Aorta (tissue), 5 donors: ENCODE measurements around the gene BICC1. TPM values are rescaled to one million over a fixed set of nuclear protein-coding genes. Genes with fewer than 3 reads are reported as not detected.

ENCODE experiments used
- ATAC-seq: fragments of 200-7000 bp; cut with Tn5 transposase; one replicate; pipeline ENCODE4 v1.9.1; 2022; ENCODE audit warnings: moderate library complexity; ENCODE audit not compliant: low FRiP score
- DNase-seq, 2 donors: peaks; one replicate each; pipeline ENCODE4 v3.0.0-alpha.2; 2020
- H3K27ac ChIP-seq, 2 donors: one replicate each; pipeline ENCODE4 v1.5.1; 2013; ENCODE audit warnings: low read length in 2 of 2, mild to moderate bottlenecking in 2 of 2, moderate library complexity in 2 of 2, control low read depth in 1 of 2, inconsistent platforms in 1 of 2, low read depth in 1 of 2
- H3K27me3 ChIP-seq, 2 donors: one replicate each; pipeline ENCODE4 v1.6.1; 2013; ENCODE audit warnings: control low read depth in 1 of 2, low read length in 1 of 2, mild to moderate bottlenecking in 1 of 2, moderate library complexity in 1 of 2; ENCODE audit not compliant: insufficient read depth in 2 of 2, control insufficient read depth in 1 of 2
- H3K36me3 ChIP-seq, 2 donors: one replicate each; pipeline ENCODE4 v1.6.1; 2013; ENCODE audit warnings: control low read depth in 1 of 2, low read length in 1 of 2, mild to moderate bottlenecking in 1 of 2; ENCODE audit not compliant: insufficient read depth in 2 of 2, control insufficient read depth in 1 of 2
- H3K4me1 ChIP-seq, 2 donors: one replicate each; pipeline ENCODE4 v1.6.1; 2013; ENCODE audit warnings: low read length in 2 of 2, control low read depth in 1 of 2, mild to moderate bottlenecking in 1 of 2, moderate library complexity in 1 of 2; ENCODE audit not compliant: insufficient read depth in 2 of 2, control insufficient read depth in 1 of 2
- H3K4me3 ChIP-seq, 2 donors: one replicate each; pipeline ENCODE4 v1.5.1; 2013; ENCODE audit warnings: low read length in 2 of 2, control low read depth in 1 of 2, mild to moderate bottlenecking in 1 of 2
- H3K9me3 ChIP-seq: one replicate; pipeline ENCODE4 v1.6.1; 2013; ENCODE audit warnings: mild to moderate bottlenecking, low read length; ENCODE audit not compliant: control insufficient read depth
- WGBS, 2 donors: extraction: QIAGEN DNeasy Blood & Tissue Kit; methylation state at CpG; one replicate each; pipeline ENCODE4 v1.1.7; 2013; 5-methylcytosine and 5-hydroxymethylcytosine counted together
- intact Hi-C, 2 donors: fragments of 100-400 bp; cut with DNase I; formaldehyde crosslinking; loops; one replicate each; pipeline versions ENCODE4 v1.14.2 to v1.15.0; 2022
- polyA plus RNA-seq, 2 donors: library from polyadenylated mRNA; stranded (reverse); fragments of 200-250 nt; gene quantifications; one replicate each; pipeline ENCODE4 v1.2.3, GENCODE V29; 2013
- total RNA-seq, 2 donors: library from RNA; stranded (reverse); fragmentation: NEBNext Ultra II Directional; extraction: Animal tissue kit (Norgen Biotek cat#: 25700); gene quantifications; one replicate each; pipeline ENCODE4 v1.2.1, GENCODE V29; 2021
- donor health status: healthy with polysubstance abuse.
- donor health status: Bipolar disorder and iron deficiency.
- donor health status: DM: no; HTN: no; CAD: no.
- donor health status: DM: no; HTN: no; CAD: no.
- donor health status: DM: yes; HTN: yes; CAD: no.

The BICC1 gene
- total and polyA plus RNA-seq, 4 donors: 3.8 to 46.8 (median 13.9) TPM

DNA sequence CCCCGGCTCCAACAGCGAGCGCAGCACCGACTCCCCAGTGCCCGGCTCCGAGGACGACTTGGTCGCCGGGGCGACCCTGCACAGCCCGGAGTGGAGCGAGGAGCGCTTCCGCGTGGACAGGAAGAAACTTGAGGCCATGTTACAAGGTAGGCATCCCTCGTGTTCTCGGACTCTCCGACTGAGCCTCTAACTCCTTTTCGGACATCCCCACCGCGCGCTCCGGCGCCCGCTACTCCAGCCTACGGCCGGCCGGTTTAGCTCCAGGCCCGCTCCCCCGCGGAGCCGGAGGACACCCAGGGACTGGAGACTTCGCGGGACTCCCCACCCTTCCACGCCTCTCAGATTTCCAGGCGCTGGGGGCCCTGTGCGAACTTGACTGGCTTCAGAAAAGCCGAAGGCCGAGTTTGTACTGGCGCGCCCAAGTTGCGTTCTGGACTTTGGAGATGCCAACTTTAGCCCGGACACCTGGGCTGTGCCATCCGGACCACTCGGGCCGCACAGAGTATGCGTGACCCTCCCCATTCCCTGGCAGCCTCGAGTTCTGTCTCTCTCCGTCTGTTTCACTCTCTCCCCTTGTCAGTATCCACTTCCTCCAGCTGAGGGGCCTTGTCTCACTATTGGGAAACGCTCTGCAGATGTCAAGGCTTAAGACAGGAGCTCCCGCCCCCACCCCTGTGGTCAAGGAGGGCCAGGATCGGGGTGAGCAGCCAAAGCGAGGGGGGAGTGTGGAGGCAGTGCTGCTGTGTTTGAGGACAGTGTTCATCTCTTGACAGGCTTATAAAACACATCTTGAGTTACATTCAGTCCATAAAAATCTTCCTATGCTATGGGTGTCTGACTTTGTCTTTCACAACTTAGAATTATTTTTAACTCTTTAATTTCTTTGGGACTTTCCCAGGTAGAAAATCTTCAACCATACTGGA is 777 bp downstream of the BICC1 start:
- Histone ChIP-seq H3K4me3 (peak overlapping the region; percentile 88 to 96), H3K4me1 (peaks cover 0 to 5% of the 10 kb centered on the region in 2 donors), H3K36me3 (no peaks in the 10 kb centered on the region), H3K9me3 (no peaks in the 10 kb centered on the region), H3K27me3 (no peaks in the 10 kb centered on the region), H3K27ac (peak overlapping the region in 1 of 2 donors; percentile 20)
- intact Hi-C loops: loop anchor here in 1 of 2 donors (5.0 kb wide), 3 partner anchors 36 to 96 kb away; no protein-coding TSS in a partner anchor
- 0 to 1% methylated on average over 50 to 53 of the region's 53 CpGs for WGBS, 2 donors
- ATAC-seq (peak; percentile 71), DNase-seq (peak; percentile 56 to 83)

DNA sequence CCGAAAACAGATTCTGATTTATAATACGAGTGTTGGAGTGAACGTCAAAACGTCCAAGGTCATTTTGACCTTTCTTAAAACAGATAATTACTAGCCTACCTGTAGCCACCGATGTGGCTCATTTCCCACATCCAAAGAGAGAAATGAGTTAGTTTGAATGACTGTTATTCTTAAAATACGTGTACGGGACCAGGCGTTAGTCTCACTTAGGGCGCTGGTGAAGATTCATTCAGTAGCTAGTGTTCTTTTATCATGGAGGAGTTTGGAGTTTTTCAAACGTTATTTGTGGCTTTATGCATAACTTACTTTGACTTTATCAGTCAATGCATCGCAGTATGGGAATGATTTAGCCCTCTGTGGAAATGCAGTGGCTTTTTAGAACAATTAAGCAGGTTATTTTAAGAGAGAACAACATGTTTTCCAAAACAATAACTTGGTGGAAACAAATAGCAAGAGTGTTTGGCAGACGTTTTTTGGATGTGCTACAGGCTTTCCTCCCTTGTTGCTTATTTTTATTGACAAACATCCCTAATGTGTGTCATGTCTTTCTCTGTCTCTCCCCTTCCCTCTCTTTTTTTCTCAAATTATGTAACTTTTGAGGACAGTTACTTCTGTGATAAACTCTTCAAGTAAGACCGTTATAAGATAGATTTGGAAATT is 1.6 kb downstream of the BICC1 start:
- Histone ChIP-seq H3K36me3 (no peaks in the 10 kb centered on the region), H3K4me1 (peaks cover 0 to 5% of the 10 kb centered on the region in 2 donors), H3K4me3 (peak overlapping the region; percentile 88 to 96), H3K27ac (no peak overlapping the region), H3K27me3 (no peaks in the 10 kb centered on the region), H3K9me3 (no peaks in the 10 kb centered on the region)
- intact Hi-C loops: loop anchor here in 1 of 2 donors (5.0 kb wide), 3 partner anchors 37 to 97 kb away; no protein-coding TSS in a partner anchor
- ATAC-seq (no peak), DNase-seq (no peak)
- WGBS, 2 donors: 40 to 43% methylated on average over 13 of the region's 13 CpGs

DNA sequence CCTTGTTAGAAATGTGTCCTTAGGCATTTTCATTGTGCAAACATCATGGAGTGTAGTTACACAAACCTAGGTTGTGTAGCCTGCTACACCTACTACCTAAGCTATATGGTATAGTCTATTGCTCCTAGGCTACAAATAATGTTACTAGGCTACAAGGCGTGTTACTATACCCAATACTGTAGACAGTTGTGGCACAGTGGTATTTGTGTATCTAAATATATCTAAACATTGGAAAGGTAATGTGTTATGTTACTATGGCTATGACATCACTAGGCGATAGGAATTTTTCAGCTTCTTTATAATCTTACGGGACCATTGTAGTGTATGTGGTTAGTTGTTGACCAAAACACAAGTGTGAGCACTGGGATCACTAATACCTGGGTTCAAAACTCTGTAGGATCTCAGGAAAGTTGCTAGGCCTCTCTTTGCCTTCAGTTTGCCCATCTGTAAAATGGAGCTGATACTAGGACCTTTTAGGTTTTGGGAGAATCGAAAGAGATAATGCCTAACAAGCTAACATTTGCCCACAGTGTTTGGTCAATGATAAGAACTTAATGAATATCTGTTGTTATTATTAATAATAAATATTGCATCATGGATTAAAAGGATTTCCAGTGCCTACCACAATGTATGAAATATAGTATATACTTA is 2.7 kb downstream of the BICC1 start:
- Histone ChIP-seq H3K9me3 (no peaks in the 10 kb centered on the region), H3K4me1 (peaks cover 0 to 5% of the 10 kb centered on the region in 2 donors), H3K36me3 (no peaks in the 10 kb centered on the region), H3K27ac (no peak overlapping the region), H3K27me3 (no peaks in the 10 kb centered on the region), H3K4me3 (no peak overlapping the region)
- no peak for DNase-seq
- 96% methylated on average over 4 of the region's 4 CpGs for WGBS, 2 donors
- no peak for ATAC-seq
- intact Hi-C loops: no loop called here

DNA sequence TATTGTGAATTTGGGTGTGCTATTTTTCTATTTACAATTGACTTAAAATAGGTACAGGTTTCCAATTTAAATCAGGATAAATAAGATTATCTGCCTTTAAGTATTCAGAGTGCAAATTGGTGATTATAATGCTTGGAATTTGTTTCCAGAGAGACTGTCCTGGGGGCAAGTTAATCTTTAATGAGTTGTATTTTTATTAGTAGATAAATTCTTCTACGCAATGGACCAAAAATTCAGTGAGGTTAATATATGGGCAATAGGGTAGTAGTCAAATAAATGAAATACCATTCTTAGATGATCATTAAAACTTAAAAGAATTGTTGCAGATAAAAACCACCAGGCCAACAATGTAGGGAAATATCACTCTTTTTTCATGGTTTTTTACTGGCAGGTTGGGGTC is 3.4 kb downstream of the BICC1 start:
- DNase-seq (no peak), ATAC-seq (no peak)
- intact Hi-C loops: no loop called here
- Histone ChIP-seq H3K36me3 (no peaks in the 10 kb centered on the region), H3K4me3 (no peak overlapping the region), H3K27ac (no peak overlapping the region), H3K4me1 (peaks cover 0 to 5% of the 10 kb centered on the region in 2 donors), H3K9me3 (no peaks in the 10 kb centered on the region), H3K27me3 (no peaks in the 10 kb centered on the region)
- WGBS, 2 donors: 90 to 95% methylated on average over 1 of the region's 1 CpG

DNA sequence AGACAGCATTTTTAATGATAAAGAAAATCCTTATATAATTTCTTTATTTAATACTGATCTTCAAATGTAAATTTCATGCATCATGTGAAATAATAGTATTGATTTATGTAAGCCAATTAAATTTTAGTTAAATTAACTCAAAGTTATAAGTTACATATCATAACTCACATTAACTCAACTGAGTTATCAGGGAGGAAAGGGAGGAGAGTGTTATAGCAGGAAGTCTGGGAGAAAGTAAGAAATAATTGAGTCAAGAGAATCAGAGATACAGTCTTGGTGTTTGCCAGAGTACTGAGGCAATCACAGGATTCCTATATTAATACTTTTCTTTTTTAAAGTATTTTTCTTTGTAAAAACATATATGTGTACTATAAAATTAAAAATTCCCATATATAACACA is 4.0 kb downstream of the BICC1 start:
- Histone ChIP-seq H3K27ac (no peak overlapping the region), H3K27me3 (no peaks in the 10 kb centered on the region), H3K36me3 (no peaks in the 10 kb centered on the region), H3K4me1 (peaks cover 0 to 5% of the 10 kb centered on the region in 2 donors), H3K4me3 (no peak overlapping the region), H3K9me3 (no peaks in the 10 kb centered on the region)
- no peak for ATAC-seq
- DNase-seq: no peak
- intact Hi-C loops: no loop called here

DNA sequence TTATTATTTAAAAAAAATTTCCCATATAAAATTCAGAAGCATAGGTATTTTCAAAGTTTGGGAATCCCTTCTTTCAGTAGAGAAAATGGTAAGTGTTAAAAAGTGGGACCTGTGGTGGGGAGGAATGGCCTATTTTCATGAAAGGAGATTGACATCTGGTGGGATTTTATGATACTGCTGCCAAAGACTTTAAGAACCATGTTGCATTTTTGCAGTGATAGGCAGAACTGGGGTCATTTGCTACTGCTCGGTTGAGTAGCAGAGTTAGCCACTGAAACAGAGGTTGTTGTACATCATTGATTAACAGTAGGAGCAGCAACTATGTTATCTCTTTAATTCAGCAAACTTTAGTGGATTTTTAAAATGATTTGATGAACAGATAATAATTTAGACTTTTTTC is 4.4 kb downstream of the BICC1 start:
- Histone ChIP-seq H3K27me3 (no peaks in the 10 kb centered on the region), H3K27ac (no peak overlapping the region), H3K4me1 (peaks cover 0 to 5% of the 10 kb centered on the region in 2 donors), H3K36me3 (no peaks in the 10 kb centered on the region), H3K9me3 (no peaks in the 10 kb centered on the region), H3K4me3 (no peak overlapping the region)
- ATAC-seq (no peak), DNase-seq (no peak)
- intact Hi-C loops: no loop called here
- WGBS, 2 donors: 47 to 96% methylated on average over 1 of the region's 1 CpG

DNA sequence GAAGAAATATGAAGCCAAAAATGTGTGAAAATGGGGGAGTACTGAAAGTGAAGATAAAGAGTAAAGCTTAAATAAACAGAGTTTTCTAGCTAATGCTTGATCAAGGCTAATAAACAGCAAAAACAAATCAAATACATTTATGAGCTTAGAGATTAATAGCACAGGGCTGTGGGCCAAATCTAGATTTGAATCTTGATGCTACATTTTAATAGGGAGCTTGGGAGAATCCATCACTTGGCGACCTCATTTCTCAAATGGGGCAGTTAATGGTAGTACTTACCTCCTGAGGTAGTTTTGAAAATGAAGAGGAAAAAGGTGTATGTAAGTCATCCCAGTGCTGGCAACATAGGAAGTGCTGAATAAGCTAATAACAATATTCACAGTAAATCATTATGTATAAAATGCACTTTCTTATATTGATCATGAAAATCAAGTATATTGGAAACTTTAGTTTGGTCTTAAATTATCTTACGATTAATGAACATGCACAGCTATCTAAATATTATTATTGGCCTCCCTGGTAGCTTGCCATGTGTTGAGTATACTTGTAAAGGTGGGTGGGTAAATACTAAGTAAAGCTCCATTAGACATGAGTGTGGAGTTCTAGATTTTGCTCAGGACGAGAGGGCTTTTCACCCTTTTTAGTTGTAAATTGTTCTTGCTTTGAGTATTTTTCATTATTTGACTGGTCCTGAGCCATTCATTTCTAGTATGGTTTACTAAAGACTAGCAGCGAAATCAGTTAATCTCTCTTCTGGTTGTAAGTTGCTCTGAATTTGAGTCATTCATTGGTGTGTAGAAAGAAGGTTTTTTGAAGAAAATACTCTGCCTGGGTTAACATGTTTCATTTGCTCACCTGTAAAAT is 5.1 kb downstream of the BICC1 start:
- H3K4me3 ChIP-seq: no peak overlapping the region
- peaks cover 0 to 5% of the 10 kb centered on the region in 2 donors for H3K4me1 ChIP-seq
- intact Hi-C loops: no loop called here
- no peaks in the 10 kb centered on the region for H3K36me3 ChIP-seq
- DNase-seq (no peak), ATAC-seq (no peak)
- no peak overlapping the region for H3K27ac ChIP-seq
- H3K9me3 ChIP-seq: no peaks in the 10 kb centered on the region
- 79 to 87% methylated on average over 4 of the region's 4 CpGs for WGBS, 2 donors
- H3K27me3 ChIP-seq: no peaks in the 10 kb centered on the region

DNA sequence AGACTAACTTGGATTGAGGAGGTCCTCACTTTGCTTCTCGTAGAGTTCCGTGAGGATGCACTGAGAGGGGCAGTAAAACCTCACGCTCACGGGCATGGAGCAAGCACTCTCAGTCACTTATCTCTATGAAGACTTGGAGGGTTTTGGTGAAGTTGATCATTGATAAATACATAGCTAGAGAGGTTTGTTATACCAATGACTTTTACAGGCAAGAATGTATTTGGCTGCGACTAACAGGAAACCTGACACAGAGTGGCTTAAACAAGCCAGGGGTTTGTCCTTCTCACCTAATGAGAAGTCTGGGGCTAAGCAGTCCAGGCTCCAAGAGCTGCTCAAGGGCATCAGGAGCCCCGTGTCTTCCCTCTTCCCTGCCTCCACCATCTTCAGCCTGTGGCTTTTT is 6.1 kb downstream of the BICC1 start:
- no peak for ATAC-seq
- Histone ChIP-seq H3K36me3 (no peaks in the 10 kb centered on the region), H3K27me3 (no peaks in the 10 kb centered on the region), H3K27ac (no peak overlapping the region), H3K4me1 (peaks cover 0 to 5% of the 10 kb centered on the region in 2 donors), H3K4me3 (no peak overlapping the region), H3K9me3 (no peaks in the 10 kb centered on the region)
- intact Hi-C loops: no loop called here
- DNase-seq: no peak
- 53 to 77% methylated on average over 6 of the region's 6 CpGs for WGBS, 2 donors
